HG03025 (cell line): ENCODE measurements around the gene RPL18.

Experiments
- ATAC-seq: cut with Tn5 transposase; IDR thresholded peaks from one replicate; pipeline ENCODE4 v1.9.1; 2021; ENCODE audit warnings: mild to moderate bottlenecking, moderate library complexity; ENCODE audit not compliant: unreplicated experiment, low FRiP score

The RPL18 gene

DNA sequence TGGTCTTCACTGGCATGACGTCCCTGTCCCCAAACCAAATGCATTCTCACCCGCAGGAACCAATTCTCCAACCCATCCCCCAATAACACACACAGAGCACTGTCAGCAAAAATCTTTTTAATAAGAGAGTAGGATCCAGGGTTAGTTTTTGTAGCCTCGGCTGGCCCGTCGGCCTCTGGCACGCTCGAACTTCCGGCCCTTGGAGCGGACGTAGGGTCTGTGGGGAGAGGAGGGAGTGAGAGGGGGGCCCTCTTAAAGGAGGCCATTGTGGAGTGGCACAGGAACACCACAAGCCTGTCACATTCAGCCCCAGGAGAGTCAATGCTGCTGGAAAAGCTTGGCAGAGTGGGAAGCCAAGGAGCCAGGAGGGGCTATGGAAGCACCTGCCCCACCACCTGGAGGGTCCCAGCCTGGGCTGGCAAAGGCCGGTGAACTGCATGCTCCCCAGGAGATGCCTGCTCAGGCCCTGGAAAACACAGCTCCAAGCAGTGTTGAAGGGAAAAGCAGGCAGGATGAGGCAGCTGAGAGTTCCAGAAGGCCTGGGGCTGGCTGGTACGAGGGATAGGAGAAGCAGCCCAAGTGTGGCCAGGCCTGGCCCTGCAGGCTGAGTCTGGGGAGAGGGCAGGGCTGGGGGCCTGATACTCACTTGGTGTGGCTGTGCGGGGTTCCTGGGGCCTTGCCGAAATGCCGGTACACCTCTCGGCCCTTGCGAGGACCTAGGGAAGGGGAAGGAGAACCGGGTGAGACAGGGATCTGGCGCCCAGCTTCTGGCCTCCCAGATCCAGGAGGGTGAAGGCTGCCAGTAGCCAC lies 3.5 kb downstream of the RPL18 start:
- ATAC-seq: no peak

DNA sequence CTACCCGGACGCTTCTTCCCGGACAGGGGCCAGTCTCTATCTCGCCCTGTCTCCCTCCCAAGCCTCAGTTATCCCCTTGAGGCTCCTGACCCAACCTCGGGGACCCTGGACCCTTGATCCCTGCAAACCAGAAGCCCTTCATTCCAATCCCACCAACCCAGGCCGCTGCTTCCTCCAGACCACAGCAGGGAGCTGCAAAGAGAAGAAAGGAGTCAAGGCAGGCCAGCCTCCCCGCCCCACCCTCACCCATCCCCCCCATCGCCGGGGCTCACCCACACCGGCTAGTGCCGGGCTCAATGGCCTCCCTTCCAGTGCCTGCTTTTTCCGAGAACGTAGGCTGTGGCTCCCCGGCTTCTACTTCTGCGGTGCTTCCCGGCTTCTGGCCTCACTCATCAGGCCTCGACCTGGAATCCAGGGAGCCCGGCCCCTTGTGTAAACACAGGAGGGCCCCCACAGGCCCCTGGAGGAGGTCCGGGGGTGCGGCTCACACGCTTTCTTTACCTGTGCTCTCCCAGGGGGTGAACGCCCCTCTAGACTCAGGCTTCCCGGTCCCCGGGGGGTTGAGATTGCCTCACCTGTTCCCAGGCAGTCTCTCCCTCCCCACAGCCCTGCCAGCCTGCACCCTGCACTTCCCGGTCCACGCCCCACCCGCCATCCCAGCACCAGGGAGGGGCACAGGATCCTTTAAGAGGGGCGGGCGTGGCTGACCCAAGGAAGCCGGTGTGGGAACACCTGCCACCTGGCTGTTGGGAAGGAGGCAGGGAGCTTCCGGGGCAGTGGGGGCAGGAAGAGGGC lies 4.3 kb downstream of the RPL18 start, which contains the start of gene FAM83E:
FAM83E (minus strand) TSS at position 641 of the 795 bp plus-strand sequence. CDS start 1,704 bp downstream, outside the sequence.
- no peak for ATAC-seq

DNA sequence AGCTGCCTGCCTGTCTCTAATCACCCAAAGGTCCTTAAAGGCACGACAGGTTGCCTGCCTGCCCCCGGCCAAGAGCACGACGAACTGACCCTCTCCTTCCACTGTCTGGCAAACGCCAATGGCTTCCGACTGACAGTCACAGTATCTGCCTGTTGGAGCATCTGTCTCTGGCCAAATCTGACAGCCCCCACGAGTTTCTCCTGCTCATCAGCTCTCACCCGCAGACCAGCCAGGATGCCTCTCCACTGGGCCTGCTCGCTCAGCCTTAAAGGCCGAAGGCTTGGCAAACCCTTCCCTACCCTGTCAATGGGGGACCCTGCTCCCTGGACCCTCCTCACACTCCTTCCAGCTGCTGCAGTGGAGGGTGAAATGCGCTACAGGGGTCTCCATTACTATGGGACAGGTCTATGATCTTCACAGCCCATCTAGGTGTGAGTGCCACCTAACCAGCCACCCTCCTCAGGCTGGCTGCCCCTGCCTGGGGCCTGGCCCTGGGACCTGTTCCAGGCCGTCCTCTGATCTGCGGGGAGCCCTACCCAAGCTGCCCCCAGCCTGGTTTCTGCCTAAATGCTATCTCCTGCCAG lies 5.0 kb downstream of the RPL18 start:
- no peak for ATAC-seq

DNA sequence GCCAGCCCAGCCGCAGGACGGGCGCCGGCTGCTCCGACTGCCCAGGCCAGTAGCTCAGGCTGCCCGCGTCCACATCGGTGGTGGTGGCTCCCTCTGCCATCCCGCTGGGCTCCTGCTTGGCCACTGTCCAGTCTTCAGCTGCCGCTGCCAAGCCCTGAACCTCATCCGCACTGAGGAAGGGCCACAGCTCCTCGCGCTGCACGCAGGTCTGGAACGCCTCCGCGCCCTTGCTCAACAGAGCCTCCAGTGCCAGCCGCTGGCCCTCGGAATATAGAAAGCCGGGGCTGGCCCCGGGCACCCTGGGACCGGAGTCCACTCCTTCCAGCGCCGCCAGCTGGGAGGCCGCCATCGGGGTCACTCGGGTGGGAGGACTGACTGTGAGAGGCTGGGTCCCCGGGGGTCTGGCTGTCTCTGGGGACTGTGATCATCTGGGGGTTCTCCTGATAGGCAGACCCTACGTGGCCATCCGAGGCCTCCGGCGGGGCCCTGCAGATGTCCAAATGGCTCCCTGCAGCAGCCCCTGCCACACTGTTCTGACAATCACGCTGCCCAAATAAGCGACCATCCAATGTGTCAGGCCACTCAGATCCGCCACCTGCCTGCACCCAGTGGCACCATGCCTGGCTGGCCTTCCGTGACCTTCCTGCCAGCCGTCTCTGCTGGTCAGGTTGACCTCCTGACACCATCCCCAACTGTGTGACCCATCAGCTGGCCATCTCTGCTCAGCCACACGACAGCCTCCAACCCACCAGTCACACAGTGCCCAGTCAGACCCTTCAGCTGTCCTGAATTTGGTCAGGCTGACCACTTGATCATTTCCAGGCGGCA lies 5.7 kb downstream of the RPL18 start:
- ATAC-seq: no peak

DNA sequence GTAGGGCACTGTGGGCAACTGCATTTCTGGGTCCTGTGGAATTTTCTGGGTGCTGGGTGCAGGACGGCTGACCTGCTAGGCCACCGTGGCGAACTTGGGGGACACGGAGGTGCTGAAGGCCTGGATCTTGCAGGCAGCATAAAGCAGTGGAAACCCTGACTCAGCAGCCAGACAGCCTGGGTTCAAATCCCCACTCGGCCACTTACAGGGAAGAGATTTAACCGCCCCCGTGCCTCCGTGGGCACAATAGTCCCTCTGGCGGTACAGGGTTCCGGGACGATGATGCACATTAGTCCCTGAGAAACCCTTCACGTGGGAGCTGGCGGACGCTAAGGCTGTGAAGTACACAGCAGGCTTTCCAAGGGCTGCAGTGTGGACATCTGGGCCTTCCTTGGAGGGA lies 7.1 kb downstream of the RPL18 start:
- no peak for ATAC-seq

DNA sequence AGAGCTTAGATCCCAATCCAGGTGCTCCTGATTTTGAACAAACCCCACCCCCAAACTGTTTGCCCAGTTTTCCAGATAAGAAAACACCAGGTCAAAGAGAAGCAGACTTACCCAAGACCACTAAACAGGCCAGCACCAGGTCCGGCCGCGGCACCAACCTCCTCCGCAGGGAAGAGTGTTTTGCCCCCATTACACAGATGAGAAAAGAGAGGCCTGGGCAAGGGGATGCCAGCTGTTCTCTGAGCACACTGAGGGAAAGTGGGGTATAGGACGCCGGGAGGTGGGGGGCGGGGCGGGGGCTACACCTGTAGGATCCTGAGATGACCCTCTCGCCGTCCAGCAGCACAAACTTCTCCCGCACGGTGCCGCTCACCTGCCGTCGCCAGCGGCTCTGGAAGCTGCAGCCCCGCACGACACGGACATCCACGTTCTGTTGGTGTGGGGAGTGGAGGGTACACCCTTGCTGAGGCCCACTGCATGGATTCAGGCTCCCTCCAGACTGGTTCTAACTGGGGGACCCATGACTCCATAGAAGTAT lies 9.3 kb downstream of the RPL18 start:
- ATAC-seq: no peak

DNA sequence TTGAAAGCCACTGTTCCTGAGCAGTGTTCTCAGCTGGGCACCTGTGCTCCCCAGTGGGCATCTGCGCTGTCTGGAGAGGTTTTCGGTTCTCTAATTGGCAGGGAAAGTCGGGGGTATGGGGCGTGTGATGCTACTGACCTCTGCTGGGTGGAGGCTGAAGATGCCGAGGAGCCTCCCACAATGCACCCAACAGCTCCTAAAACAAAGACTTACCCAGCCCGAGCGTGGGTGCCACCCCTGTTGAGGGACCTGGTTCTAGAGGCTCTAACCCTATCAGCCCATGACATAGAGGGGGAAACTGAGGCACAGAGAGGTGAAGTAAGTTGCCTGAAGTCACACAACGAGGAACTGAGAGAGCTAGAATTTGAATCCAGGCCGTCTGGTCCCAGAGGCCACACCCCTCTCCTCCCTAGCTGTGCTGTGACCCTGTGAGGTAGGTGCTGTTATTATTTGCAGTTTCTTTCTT lies 10.1 kb downstream of the RPL18 start:
- no peak for ATAC-seq

DNA sequence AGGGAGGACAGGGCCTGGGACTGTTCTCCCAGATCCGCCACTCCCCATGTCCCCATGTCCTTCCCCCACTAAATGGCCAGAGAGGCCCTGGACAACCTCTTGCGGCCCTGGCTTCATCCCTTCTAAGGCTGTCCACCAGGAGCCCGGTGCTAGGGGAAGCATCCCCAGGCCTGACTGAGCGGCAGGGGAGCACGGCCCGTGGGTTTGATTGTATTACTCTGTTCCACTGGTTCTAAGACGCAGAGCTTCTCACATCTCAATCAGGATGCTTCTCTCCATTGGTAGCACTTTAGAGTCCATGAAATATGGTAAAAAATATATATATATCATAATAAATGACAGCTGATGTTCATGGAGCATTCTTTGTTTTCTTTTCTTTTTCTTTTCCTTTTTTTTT lies 11.6 kb downstream of the RPL18 start:
- ATAC-seq: no peak

DNA sequence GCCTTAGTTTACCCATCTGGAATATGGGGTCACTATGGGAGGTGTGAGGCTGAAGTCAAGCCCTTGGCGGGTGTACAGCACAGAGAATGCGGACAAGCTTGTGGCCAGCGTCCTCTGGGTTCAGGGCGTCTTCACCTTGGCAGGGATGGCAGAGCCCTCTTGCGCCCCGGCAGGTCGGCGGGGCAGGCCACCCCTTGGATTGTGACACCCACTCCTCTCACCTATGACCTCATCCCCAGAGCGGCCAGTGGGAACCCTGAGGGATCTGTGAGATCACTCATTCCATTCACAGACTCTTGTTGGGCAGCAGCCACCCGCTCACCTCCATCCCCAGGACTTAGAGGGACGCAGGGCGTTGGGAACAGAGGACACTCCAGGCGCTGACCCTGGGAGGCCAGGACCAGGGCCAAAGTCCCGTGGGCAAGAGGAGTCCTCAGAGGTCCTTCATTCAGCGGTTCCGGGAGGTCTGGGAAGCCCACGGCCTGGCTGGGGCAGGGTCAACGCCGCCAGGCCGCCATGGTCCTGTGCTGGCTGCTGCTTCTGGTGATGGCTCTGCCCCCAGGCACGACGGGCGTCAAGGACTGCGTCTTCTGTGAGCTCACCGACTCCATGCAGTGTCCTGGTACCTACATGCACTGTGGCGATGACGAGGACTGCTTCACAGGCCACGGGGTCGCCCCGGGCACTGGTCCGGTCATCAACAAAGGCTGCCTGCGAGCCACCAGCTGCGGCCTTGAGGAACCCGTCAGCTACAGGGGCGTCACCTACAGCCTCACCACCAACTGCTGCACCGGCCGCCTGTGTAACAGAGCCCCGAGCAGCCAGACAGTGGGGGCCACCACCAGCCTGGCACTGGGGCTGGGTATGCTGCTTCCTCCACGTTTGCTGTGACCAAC lies 12.3 kb downstream of the RPL18 start, which contains the start of gene SPACA4:
SPACA4 (plus strand) TSS at position 280 of the 896 bp plus-strand sequence; CDS start at position 517, 237 bp downstream.
- no peak for ATAC-seq

DNA sequence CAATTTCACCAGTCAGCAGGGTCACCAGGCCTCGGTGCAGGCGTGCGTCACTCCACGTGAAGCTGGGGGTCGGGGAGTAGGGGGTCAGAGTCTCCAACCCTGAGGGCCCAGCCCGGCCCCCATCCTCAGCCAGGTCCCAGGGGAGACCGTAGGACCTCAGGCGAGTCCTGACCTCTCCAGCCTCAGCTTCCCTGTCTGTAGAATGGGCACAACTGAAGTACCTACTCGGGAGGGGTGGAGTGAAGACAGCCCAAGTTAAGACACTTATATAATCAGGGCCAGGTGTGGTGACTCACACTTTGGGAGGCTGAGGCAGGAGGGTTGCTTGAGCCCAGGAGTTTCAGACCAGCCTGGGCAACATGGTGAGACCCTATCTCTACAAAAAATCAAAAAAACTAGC lies 15.1 kb downstream of the RPL18 start:
- no peak for ATAC-seq

DNA sequence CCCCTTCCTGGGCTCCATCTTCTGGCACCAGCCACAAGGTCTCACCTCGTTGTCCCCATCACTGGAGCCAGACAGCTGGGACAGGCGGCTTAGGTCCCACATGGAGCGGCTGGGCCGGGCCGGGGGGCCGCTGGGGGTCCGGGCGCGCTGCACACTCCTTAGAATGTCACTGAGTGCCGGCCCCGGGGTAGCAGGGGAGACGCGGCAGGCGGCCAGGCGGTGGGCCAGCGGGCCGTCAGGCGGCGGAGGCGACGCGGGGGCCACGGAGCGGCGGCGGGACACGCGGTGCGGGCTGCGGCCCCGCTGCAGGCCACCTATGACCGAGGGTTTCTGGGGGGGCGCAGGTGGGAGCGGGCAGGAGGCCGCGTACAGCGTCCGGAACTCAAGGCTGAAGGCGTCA lies 15.5 kb downstream of the RPL18 start:
- no peak for ATAC-seq

DNA sequence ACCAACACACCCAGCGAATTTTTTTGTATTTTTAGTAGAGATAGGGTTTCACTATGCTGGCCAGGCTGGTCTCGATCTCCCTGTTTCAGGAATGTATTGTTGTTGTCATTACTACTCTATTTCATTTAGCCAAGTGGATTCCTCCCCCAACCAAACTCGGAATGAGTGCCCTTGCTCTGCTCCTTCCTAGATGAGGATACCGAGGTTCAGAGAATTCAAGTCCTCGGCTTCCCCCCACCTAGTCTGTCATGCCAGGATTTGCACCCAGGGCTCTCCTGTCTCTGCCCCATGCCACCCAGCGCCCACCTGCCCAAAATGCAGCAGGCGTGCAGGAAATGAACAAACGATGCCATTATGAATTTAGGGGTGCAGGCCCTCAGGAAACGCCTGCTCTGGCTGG lies 16.0 kb downstream of the RPL18 start:
- ATAC-seq: no peak

DNA sequence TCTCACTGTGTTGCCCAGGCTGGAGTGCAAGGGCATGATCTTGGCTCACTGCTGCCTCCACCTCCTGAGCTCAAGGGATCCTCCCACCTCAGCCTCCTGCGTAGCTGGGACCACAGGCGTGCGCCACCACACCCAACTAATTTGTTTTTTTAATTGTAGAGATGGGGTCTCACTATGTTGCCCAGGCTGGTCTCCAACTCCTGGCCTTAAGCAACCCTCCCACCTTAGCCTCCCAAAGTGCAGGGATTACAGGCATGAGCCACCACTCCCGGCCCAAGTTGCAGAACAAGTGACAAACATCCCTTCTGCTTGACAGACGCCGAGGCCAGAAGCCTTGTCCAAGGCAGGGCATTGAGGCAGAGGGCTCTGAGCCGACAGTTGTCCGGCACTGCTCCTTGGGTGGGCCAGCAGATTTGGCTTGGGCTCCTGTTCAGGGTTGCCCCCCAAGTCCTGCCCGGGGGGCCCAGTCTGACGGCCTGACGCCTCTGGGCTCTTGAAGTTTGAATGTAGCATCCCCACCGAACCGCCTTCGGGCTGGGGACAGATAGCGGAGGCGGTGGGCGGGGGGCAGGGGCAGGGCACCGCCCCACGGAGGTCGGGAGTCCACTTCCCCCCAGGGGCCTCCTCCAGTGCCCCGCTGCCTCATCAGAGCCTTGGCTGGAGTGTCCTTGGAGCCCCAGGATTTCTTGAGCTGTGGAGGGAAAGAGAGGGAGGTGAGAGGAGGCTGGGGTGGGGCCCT lies 18.1 kb downstream of the RPL18 start:
- no peak for ATAC-seq

DNA sequence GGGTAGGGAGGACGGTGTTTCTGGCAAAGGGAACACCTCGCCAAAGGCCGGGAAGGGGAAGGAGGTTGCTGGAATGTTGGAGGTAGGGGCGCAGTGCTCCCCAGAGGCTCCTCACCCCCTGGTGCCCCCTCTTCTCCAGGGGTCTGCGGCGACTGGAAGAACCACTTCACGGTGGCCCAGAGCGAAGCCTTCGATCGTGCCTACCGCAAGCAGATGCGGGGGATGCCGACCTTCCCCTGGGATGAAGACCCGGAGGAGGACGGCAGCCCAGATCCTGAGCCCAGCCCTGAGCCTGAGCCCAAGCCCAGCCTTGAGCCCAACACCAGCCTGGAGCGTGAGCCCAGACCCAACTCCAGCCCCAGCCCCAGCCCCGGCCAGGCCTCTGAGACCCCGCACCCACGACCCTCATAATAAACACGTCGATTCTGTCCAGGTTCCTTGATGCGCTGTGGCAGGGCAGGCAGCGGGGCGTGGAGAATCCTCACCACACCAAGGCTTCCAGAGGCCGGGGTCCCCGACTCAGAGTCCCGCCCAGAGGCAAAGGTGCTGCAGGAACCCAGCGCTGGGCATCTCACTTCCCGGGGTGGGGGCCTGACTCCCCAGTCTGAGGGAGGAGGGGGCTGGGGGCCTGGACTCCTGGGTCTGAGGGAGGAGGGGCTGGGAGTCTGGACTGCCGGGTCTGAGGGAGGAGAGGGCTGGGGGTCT lies 19.8 kb downstream of the RPL18 start:
- ATAC-seq: no peak

DNA sequence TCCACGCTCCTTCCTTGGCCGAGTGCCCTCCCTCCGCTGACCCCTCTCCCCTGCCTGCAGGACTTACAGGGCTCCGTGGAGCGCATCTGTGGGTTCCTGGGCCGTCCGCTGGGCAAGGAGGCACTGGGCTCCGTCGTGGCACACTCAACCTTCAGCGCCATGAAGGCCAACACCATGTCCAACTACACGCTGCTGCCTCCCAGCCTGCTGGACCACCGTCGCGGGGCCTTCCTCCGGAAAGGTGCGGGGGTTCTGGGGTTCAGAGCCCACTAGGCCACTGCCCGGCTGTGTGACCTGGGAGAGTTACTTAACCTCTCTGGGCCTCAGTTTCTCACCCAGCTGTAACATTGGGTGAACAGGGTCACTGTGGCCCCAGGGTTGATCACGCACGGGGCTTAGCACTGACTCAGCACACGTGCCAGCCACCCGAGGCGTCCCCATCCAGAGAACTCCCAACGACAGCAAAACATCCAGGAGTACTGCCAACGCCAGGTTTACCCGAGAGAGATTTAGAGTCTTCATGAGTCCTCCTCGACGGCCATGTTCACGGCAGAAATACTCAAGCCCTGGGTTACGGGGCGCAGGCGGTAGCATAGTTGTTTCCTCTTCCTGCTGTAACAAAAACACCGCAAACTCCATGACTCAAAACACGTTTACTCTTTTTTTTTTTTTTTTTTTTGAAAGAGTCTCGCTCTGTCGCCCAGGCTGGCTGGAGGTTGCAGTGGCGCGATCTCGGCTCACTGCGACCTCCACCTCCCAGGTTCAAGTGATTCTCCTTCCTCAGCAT lies 22.1 kb downstream of the RPL18 start:
- no peak for ATAC-seq

DNA sequence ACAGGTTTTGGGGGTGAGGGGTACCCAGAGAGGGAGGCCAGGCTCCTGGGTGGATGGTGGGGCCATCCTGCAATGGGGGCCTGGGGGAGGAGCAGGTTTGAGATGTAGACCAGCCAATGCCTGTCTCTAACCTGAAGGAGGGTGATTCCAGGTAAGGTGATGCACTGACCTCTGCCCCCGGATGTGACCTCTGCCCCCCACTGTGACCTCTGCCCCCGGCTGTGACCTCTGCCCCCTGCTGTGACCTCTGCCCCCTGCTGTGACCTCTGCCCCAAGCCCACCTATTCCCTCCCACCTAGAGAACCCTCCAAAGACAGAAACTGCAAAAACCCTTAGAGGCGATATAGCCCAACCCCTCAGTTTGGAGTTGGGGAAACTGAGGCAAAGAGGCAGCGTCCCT lies 22.7 kb downstream of the RPL18 start:
- ATAC-seq: no peak

DNA sequence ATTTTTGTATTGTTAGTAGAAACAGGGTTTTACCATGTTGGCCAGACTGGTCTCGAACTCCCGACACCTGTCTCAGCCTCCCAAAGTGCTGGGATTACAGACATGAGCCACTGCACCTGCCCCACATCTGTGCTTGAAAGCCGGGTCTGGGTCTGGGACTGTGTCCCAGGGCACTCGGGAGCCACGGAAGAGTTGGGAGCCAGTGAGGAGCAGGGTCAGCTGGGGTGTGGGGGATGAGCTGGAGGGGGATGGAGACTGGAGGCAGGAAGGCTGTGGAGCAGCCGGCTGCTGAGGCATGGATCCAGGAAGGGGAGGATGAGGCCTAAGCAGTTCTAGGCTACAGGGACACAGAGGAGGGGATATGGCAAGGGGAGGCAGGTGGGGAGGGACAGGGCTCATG lies 23.1 kb downstream of the RPL18 start:
- no peak for ATAC-seq
